IPS-18a (cell line): Measurements from ENCODE around the gene REC114.
"Not testable (repeated sequence)": the region's sequence is repeated elsewhere in the genome, so short reads cannot be mapped to it uniquely, and the experiment has no call there.

ENCODE experiments used
- H3K27ac ChIP-seq: one replicate; pipeline ENCODE4 v1.5.1; 2013; ENCODE audit warnings: low read length
- H3K27me3 ChIP-seq: one replicate; pipeline ENCODE4 v1.6.1; 2013; ENCODE audit warnings: mild to moderate bottlenecking, low read length; ENCODE audit not compliant: control insufficient read depth, insufficient read depth
- H3K36me3 ChIP-seq: one replicate; pipeline ENCODE4 v1.6.1; 2013; ENCODE audit warnings: low read depth, low read length; ENCODE audit not compliant: control insufficient read depth
- H3K4me1 ChIP-seq: one replicate; pipeline ENCODE4 v1.6.1; 2013; ENCODE audit warnings: low read depth, low read length; ENCODE audit not compliant: control insufficient read depth
- H3K4me3 ChIP-seq: one replicate; pipeline ENCODE4 v1.5.1; 2013; ENCODE audit warnings: low read length
- H3K9ac ChIP-seq: one replicate; pipeline ENCODE4 v1.6.1; 2013; ENCODE audit warnings: mild to moderate bottlenecking, low read length, moderate library complexity
- H3K9me3 ChIP-seq: one replicate; pipeline ENCODE4 v1.6.1; 2013; ENCODE audit warnings: low read depth, low read length; ENCODE audit not compliant: control insufficient read depth

REC114 gene

GRCh38 chr15:73538123-73538522 lies 95.2 kb downstream of the REC114 start:
- Histone ChIP-seq H3K9me3 (no peaks in the 10 kb centered on the region), H3K4me3 (no peak overlapping the region), H3K36me3 (no peaks in the 10 kb centered on the region), H3K9ac (no peak overlapping the region), H3K27me3 (no peaks in the 10 kb centered on the region), H3K4me1 (no peaks in the 10 kb centered on the region), H3K27ac (no peak overlapping the region)

DNA sequence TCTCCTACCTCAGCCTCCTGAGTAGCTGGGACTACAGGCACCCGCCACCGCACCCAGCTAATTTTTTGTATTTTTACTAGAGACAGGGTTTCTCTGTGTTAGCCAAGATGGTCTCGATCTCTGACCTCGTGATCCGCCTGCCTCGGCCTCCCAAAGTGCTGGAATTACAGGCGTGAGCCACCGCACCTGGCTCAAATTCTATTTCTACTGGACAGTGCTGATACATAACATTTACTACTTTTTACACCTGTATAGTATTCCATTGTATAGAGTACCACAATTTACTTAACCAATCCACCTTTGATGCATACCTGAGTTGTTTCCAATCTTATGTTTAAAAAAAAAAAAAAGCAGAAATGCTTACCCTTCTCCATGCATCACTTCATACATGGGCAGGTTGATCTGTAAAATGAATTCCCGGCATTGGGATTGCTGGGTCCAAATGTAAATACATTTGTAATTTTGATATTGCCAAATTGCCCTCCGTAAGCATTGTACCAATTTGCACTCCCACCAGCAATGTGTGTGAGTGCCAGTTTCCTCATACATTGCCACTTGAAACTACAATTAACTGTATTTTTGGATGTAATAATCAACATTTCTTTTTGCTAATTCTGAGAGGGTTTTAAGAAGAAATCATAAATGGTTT lies 95.7 kb downstream of the REC114 start:
- no peak overlapping the region for H3K27ac ChIP-seq

DNA sequence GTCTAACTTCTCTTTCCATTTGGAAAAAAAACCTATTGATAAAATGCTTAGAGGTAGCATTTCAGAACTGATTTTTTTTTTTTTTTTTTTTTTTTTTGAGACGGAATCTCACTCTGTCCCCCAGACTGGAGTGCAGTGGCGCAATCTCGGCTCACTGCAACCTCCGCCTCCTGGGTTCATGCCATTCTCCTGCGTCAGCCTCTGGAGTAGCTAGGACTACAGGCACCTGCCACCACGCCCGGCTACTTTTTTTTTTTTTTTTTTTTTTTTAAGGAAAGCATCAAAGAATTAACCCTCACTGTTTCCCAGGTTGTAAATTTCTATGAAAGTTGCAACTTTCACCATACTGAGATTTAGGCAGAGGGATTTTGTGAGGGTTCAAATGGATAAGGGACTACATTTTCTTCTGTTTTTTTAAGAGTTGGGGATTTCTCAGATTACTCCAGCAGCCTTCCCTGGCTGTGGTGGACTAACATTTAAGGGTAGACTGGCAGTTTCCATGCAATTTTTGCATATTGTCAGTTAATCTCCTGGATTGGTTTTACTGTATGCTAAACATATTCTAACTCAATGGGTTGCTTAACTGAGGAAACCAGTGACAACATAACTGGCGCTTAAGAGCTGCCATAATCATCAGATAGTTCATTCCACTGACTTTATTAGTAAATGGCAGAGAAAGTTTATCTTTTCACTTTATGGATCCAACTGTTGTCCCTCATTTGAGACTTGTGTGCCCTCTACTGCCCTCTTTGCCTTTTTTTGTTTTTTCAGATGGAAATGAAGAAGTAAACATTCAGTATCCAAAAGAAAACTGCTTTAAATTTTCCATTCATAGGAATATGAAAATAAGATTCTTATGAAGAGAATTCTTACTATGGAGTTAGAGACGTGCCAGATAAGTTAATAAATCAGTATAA lies 96.5 kb downstream of the REC114 start:
- no peaks in the 10 kb centered on the region for H3K9me3 ChIP-seq
- no peaks in the 10 kb centered on the region for H3K36me3 ChIP-seq
- H3K4me1 ChIP-seq = no peaks in the 10 kb centered on the region
- H3K27ac ChIP-seq = no peak overlapping the region
- H3K9ac ChIP-seq = no peak overlapping the region
- no peak overlapping the region for H3K4me3 ChIP-seq
- no peaks in the 10 kb centered on the region for H3K27me3 ChIP-seq

More for the DNA sequence above, 95.7 kb downstream of the REC114 start:
- Histone ChIP-seq H3K4me1 (no peaks in the 10 kb centered on the region), H3K4me3 (no peak overlapping the region), H3K36me3 (no peaks in the 10 kb centered on the region), H3K9me3 (no peaks in the 10 kb centered on the region), H3K27me3 (no peaks in the 10 kb centered on the region), H3K9ac (no peak overlapping the region)

- Histone ChIP-seq H3K27me3 (no peaks in the 10 kb centered on the region), H3K4me3 (no peak overlapping the region)
These were observed 97.2 kb downstream of the REC114 start for GRCh38 chr15:73540161-73540560.

GRCh38 chr15:73541479-73541878 lies 98.5 kb downstream of the REC114 start:
- Histone ChIP-seq H3K9ac (no peak overlapping the region), H3K36me3 (no peaks in the 10 kb centered on the region), H3K27me3 (no peaks in the 10 kb centered on the region), H3K4me1 (no peaks in the 10 kb centered on the region), H3K4me3 (no peak overlapping the region), H3K27ac (no peak overlapping the region), H3K9me3 (no peaks in the 10 kb centered on the region)

More at GRCh38 chr15:73540161-73540560, 97.2 kb downstream of the REC114 start:
- H3K4me1 ChIP-seq = no peaks in the 10 kb centered on the region
- H3K36me3 ChIP-seq = no peaks in the 10 kb centered on the region
- H3K9me3 ChIP-seq = no peaks in the 10 kb centered on the region
- no peak overlapping the region for H3K27ac ChIP-seq
- H3K9ac ChIP-seq = no peak overlapping the region

DNA sequence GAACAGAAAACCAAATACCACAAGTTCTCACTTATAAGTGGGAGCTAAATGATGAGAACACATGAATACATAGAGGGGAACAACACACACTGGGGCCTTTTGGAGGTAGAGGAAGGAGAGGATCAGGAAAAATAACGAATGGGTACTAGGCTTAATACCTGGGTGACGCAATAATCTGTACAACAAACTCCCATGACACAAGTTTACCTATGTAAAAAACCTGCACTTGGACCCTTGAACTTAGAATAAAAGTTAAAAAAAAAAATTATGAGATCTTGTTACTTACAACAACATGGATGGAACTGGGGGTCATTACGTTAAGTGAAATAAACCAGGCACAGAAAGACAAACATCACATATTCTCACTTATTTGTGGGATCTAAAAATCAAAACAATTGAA lies 106.0 kb downstream of the REC114 start:
- H3K27me3 ChIP-seq, H3K9ac ChIP-seq, H3K4me3 ChIP-seq, H3K36me3 ChIP-seq, H3K9me3 ChIP-seq, H3K27ac ChIP-seq, H3K4me1 ChIP-seq: not testable (repeated sequence)

DNA sequence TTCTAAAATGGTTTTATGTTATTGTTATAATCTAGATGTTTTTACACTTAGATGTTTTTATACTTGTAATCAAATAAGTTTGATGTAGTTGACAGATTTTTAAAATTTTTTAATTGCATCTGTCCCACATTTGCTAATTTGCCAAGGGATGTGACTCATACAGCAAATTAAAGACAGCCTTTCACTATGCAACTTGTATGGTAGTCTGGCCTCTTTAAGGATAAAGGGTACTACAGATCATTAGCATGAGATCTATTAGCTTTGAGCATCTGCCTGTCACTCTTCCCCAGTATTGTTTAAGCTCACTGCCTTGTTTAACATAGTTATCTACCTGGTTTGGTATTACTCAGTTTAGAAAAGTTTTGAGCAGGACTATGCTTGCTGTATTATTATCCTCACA lies 107.2 kb downstream of the REC114 start:
- Histone ChIP-seq H3K4me1 (peaks cover 7% of the 10 kb centered on the region), H3K9me3 (no peaks in the 10 kb centered on the region), H3K9ac (no peak overlapping the region), H3K27ac (no peak overlapping the region), H3K36me3 (no peaks in the 10 kb centered on the region), H3K27me3 (no peaks in the 10 kb centered on the region), H3K4me3 (no peak overlapping the region)

- Histone ChIP-seq H3K9me3 (no peaks in the 10 kb centered on the region), H3K4me3 (no peak overlapping the region), H3K27ac (no peak overlapping the region), H3K9ac (no peak overlapping the region), H3K4me1 (peaks cover 7% of the 10 kb centered on the region), H3K27me3 (no peaks in the 10 kb centered on the region), H3K36me3 (peaks cover 9% of the 10 kb centered on the region)
These were observed 112.1 kb downstream of the REC114 start for GRCh38 chr15:73555080-73555479.

DNA sequence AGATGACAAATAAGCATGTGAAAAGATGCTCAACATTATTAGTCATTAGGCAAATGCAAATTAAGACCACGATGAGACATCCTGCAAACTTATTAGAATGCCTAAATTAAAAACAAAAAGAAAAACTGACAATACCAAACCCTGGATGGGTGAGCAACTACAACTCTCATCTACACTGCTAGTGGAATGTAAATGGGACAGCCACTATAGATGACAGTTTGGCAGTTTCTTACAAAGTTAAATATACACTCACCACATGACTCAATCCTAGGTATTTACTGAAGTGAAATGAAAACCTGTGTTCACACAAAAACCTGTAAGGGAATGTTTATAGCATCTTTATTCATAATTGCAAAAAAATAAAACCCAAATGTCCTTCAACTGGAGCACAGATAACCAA lies 115.6 kb downstream of the REC114 start:
- no peak overlapping the region for H3K9ac ChIP-seq
- H3K4me3 ChIP-seq = no peak overlapping the region
- H3K27me3 ChIP-seq = no peaks in the 10 kb centered on the region
- no peaks in the 10 kb centered on the region for H3K9me3 ChIP-seq
- H3K4me1 ChIP-seq = peaks cover 7% of the 10 kb centered on the region
- H3K36me3 ChIP-seq = peaks cover 33% of the 10 kb centered on the region
- H3K27ac ChIP-seq = no peak overlapping the region

DNA sequence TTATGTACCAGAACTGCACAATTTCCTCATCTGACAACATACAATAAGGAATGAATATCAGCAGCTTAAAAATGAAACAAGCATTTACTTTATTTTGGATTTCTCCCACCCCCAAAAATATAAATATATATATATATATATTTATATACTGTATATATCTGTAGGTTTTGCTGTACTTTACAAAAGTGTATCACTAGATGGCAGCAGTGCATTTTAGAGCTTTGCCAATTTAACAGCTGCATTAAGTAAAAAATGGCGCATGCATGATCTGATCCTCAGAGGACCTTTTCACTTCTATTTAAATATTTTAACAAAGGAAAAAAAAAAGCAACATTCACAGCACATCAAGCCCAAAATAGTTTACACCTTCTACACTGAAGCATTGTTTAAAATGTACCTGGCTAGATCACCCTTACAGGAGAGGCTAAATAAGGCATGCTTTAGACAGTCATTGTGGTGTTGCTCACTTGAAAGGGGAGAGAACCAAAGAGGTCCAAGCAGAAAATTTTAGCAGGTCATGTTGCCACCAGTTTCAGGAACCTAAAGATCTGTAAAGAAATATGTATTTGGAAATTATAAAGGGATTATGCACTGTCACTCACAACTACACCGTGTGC lies 117.6 kb downstream of the REC114 start:
- no peak overlapping the region for H3K27ac ChIP-seq
- H3K27me3 ChIP-seq = no peaks in the 10 kb centered on the region
- H3K4me3 ChIP-seq = no peak overlapping the region
- H3K4me1 ChIP-seq = no peaks in the 10 kb centered on the region
- H3K36me3 ChIP-seq = peaks cover 49% of the 10 kb centered on the region
- no peak overlapping the region for H3K9ac ChIP-seq
- H3K9me3 ChIP-seq = no peaks in the 10 kb centered on the region

DNA sequence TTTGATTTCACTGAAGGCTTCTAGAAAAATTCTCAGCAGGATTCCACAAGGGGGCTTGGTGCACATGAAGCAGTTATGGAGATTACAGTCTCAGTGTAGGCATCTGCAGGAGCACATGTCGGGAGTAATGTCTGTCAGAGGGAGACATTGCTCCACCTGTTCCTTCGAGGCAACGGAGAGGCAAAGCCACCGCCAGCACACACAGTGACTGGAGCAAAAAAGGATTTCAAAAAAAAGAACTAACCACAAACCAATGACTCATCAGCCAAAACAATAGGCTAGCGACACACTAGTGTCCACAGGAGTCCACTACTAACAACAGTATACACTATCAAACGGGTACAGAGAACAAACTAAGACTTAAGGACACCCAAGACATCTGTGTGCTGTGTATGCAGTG lies 121.3 kb downstream of the REC114 start:
- H3K9me3 ChIP-seq = no peaks in the 10 kb centered on the region
- no peak overlapping the region for H3K27ac ChIP-seq
- H3K36me3 ChIP-seq = peaks cover 67% of the 10 kb centered on the region
- no peaks in the 10 kb centered on the region for H3K4me1 ChIP-seq
- H3K4me3 ChIP-seq = no peak overlapping the region
- H3K27me3 ChIP-seq = no peaks in the 10 kb centered on the region
- no peak overlapping the region for H3K9ac ChIP-seq
